ENCODE data around the gene BSCL2.
"Not testable (repeated sequence)": the region's sequence is repeated elsewhere in the genome, so short reads cannot be mapped to it uniquely, and the experiment has no call there.

- TF ChIP-seq CTCF (IDR thresholded peaks at IDR 0.05; ENCODE audit: low read length); EZH2 (optimal IDR thresholded peaks at IDR 0.05; ENCODE audit: low read depth, low read length); EZH2phosphoT487 (IDR thresholded peaks at IDR 0.05; ENCODE audit: low read length): not testable (repeated sequence)
These were observed 31.8 kb downstream of the BSCL2 start for GRCh38 chr11:62675415-62675814.

Measured in MM.1S (cell line).